ENCODE results near the gene DHRS9.
"Not testable (repeated sequence)": the region's sequence is repeated elsewhere in the genome, so short reads cannot be mapped to it uniquely, and the experiment has no call there.

The DHRS9 gene

DNA sequence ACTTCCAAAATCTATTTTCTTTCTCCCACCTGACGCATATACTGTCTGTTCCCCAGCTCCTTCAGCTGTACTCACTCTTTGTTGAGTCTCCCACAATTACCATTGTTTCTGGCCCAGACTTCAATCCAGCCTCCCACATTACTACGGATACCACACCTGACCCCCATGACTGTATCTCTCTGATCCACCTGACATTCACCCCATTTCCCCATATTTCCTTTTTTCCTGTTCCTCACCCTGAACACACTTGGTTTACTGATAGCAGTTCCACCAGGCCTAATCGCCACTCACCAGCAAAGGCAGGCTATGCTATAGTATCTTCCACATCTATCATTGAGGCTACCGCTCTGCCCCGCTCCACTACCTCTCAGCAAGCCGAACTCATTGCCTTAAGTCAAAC lies 64.9 kb downstream of the DHRS9 start:
- not testable (repeated sequence) for H2AK5ac ChIP-seq (ENCODE audit: low read length, severe bottlenecking); H2BK120ac ChIP-seq (ENCODE audit: low read depth, low read length); H3K4me1 ChIP-seq (ENCODE audit: control insufficient read depth, insufficient read depth, low read depth, low read length); H3K36me3 ChIP-seq (ENCODE audit: control insufficient read depth in 1 of 2, insufficient read depth in 2 of 2, low read depth in 1 of 2, low read length in 2 of 2); H3K23ac ChIP-seq (ENCODE audit: low read length in 2 of 2); DNase-seq; H3K79me1 ChIP-seq (replicated peaks; ENCODE audit: low read length, poor library complexity, severe bottlenecking); H3K9me3 ChIP-seq (ENCODE audit: control insufficient read depth, low read length); H3K4me3 ChIP-seq (ENCODE audit: insufficient read depth in 1 of 2, low read depth in 1 of 2, low read length in 2 of 2); H3K27ac ChIP-seq (ENCODE audit: low read length, poor library complexity, severe bottlenecking); H2AFZ ChIP-seq (ENCODE audit: low read depth, low read length); H3K18ac ChIP-seq (ENCODE audit: low read depth in 1 of 2, low read length in 2 of 2); H3K27me3 ChIP-seq (ENCODE audit: control insufficient read depth in 1 of 2, insufficient read depth in 1 of 2, low read length in 2 of 2); H2BK12ac ChIP-seq (ENCODE audit: low read length in 2 of 2); H3K4me2 ChIP-seq (ENCODE audit: low read length, poor library complexity, severe bottlenecking); H2BK5ac ChIP-seq (ENCODE audit: low read depth, low read length, poor library complexity, severe bottlenecking); H3K4ac ChIP-seq (ENCODE audit: low read depth in 1 of 2, low read length in 2 of 2); H4K8ac ChIP-seq (ENCODE audit: low read length); H2BK15ac ChIP-seq (ENCODE audit: low read depth, poor library complexity, severe bottlenecking); H3K14ac ChIP-seq (ENCODE audit: low read length in 2 of 2); H4K91ac ChIP-seq (ENCODE audit: low read length); H3K9ac ChIP-seq (ENCODE audit: low read length)
- WGBS = 77% methylated on average over 6 of the region's 6 CpGs

GRCh38 chr2:169136428-169136827 lies 67.1 kb downstream of the DHRS9 start:
- not testable (repeated sequence) for H3K9me3 ChIP-seq (ENCODE audit: control insufficient read depth, low read length); H3K4ac ChIP-seq (ENCODE audit: low read depth in 1 of 2, low read length in 2 of 2); H3K14ac ChIP-seq (ENCODE audit: low read length in 2 of 2); H3K79me1 ChIP-seq (replicated peaks; ENCODE audit: low read length, poor library complexity, severe bottlenecking); H2AFZ ChIP-seq (ENCODE audit: low read depth, low read length); H2AK5ac ChIP-seq (ENCODE audit: low read length, severe bottlenecking); H3K9ac ChIP-seq (ENCODE audit: low read length); H3K36me3 ChIP-seq (ENCODE audit: control insufficient read depth in 1 of 2, insufficient read depth in 2 of 2, low read depth in 1 of 2, low read length in 2 of 2); H4K8ac ChIP-seq (ENCODE audit: low read length); H3K27ac ChIP-seq (ENCODE audit: low read length, poor library complexity, severe bottlenecking); H2BK12ac ChIP-seq (ENCODE audit: low read length in 2 of 2); H3K27me3 ChIP-seq (ENCODE audit: control insufficient read depth in 1 of 2, insufficient read depth in 1 of 2, low read length in 2 of 2); DNase-seq; H3K4me2 ChIP-seq (ENCODE audit: low read length, poor library complexity, severe bottlenecking); H4K91ac ChIP-seq (ENCODE audit: low read length); H3K23ac ChIP-seq (ENCODE audit: low read length in 2 of 2); H3K18ac ChIP-seq (ENCODE audit: low read depth in 1 of 2, low read length in 2 of 2); H2BK5ac ChIP-seq (ENCODE audit: low read depth, low read length, poor library complexity, severe bottlenecking); H3K4me1 ChIP-seq (ENCODE audit: control insufficient read depth, insufficient read depth, low read depth, low read length); H2BK15ac ChIP-seq (ENCODE audit: low read depth, poor library complexity, severe bottlenecking); H2BK120ac ChIP-seq (ENCODE audit: low read depth, low read length); H3K4me3 ChIP-seq (ENCODE audit: insufficient read depth in 1 of 2, low read depth in 1 of 2, low read length in 2 of 2)
- 82% methylated on average over 4 of the region's 5 CpGs for WGBS

GRCh38 chr2:169136885-169137534 lies 67.6 kb downstream of the DHRS9 start:
- Histone ChIP-seq H2AK5ac (ENCODE audit: low read length, severe bottlenecking) (no peak overlapping the region), H3K4me2 (ENCODE audit: low read length, poor library complexity, severe bottlenecking) (no peak overlapping the region), H3K27me3 (ENCODE audit: control insufficient read depth in 1 of 2, insufficient read depth in 1 of 2, low read length in 2 of 2) (peaks cover 0 to 8% of the 10 kb centered on the region in 2 experiments), H3K27ac (ENCODE audit: low read length, poor library complexity, severe bottlenecking) (no peak overlapping the region), H3K36me3 (ENCODE audit: control insufficient read depth in 1 of 2, insufficient read depth in 2 of 2, low read depth in 1 of 2, low read length in 2 of 2) (no peaks in the 10 kb centered on the region), H2BK15ac (ENCODE audit: low read depth, poor library complexity, severe bottlenecking) (no peak overlapping the region), H2BK5ac (ENCODE audit: low read depth, low read length, poor library complexity, severe bottlenecking) (no peak overlapping the region), H3K23ac (ENCODE audit: low read length in 2 of 2) (no peak overlapping the region), H3K4me1 (ENCODE audit: control insufficient read depth, insufficient read depth, low read depth, low read length) (no peaks in the 10 kb centered on the region), H4K91ac (ENCODE audit: low read length) (no peak overlapping the region), H3K9ac (ENCODE audit: low read length) (no peak overlapping the region), H3K4me3 (ENCODE audit: insufficient read depth in 1 of 2, low read depth in 1 of 2, low read length in 2 of 2) (no peak overlapping the region), H3K79me1 (replicated peaks; ENCODE audit: low read length, poor library complexity, severe bottlenecking) (no peaks in the 10 kb centered on the region), H4K8ac (ENCODE audit: low read length) (no peak overlapping the region), H2AFZ (ENCODE audit: low read depth, low read length) (no peak overlapping the region), H3K14ac (ENCODE audit: low read length in 2 of 2) (no peak overlapping the region), H3K9me3 (ENCODE audit: control insufficient read depth, low read length) (no peaks in the 10 kb centered on the region), H3K18ac (ENCODE audit: low read depth in 1 of 2, low read length in 2 of 2) (no peak overlapping the region), H3K4ac (ENCODE audit: low read depth in 1 of 2, low read length in 2 of 2) (no peak overlapping the region), H2BK120ac (ENCODE audit: low read depth, low read length) (no peak overlapping the region), H2BK12ac (ENCODE audit: low read length in 2 of 2) (no peak overlapping the region)
- WGBS = 84% methylated on average over 3 of the region's 3 CpGs
- DNase-seq = no peak

- WGBS = 100% methylated on average over 2 of the region's 2 CpGs
These were observed 68.6 kb downstream of the DHRS9 start for GRCh38 chr2:169137924-169138323.

More at GRCh38 chr2:169137924-169138323, 68.6 kb downstream of the DHRS9 start:
- no peak overlapping the region for H3K4me3 ChIP-seq (ENCODE audit: insufficient read depth in 1 of 2, low read depth in 1 of 2, low read length in 2 of 2)
- H3K27me3 ChIP-seq (ENCODE audit: control insufficient read depth in 1 of 2, insufficient read depth in 1 of 2, low read length in 2 of 2) = peaks cover 6 to 8% of the 10 kb centered on the region in 2 experiments
- H3K4ac ChIP-seq (ENCODE audit: low read depth in 1 of 2, low read length in 2 of 2) = no peak overlapping the region
- peaks cover 2% of the 10 kb centered on the region for H3K4me1 ChIP-seq (ENCODE audit: control insufficient read depth, insufficient read depth, low read depth, low read length)
- no peak overlapping the region for H3K27ac ChIP-seq (ENCODE audit: low read length, poor library complexity, severe bottlenecking)
- no peak overlapping the region for H3K14ac ChIP-seq (ENCODE audit: low read length in 2 of 2)
- no peak overlapping the region for H3K4me2 ChIP-seq (ENCODE audit: low read length, poor library complexity, severe bottlenecking)
- no peak overlapping the region for H2BK5ac ChIP-seq (ENCODE audit: low read depth, low read length, poor library complexity, severe bottlenecking)
- H4K91ac ChIP-seq (ENCODE audit: low read length) = no peak overlapping the region
- H3K79me1 ChIP-seq (replicated peaks; ENCODE audit: low read length, poor library complexity, severe bottlenecking) = no peaks in the 10 kb centered on the region
- no peak overlapping the region for H2BK15ac ChIP-seq (ENCODE audit: low read depth, poor library complexity, severe bottlenecking)
- no peak overlapping the region for H3K23ac ChIP-seq (ENCODE audit: low read length in 2 of 2)
- H2BK120ac ChIP-seq (ENCODE audit: low read depth, low read length) = no peak overlapping the region
- no peak overlapping the region for H4K8ac ChIP-seq (ENCODE audit: low read length)
- no peak overlapping the region for H2AFZ ChIP-seq (ENCODE audit: low read depth, low read length)
- DNase-seq = no peak
- no peak overlapping the region for H3K9ac ChIP-seq (ENCODE audit: low read length)
- no peaks in the 10 kb centered on the region for H3K9me3 ChIP-seq (ENCODE audit: control insufficient read depth, low read length)
- H2BK12ac ChIP-seq (ENCODE audit: low read length in 2 of 2) = no peak overlapping the region
- no peaks in the 10 kb centered on the region for H3K36me3 ChIP-seq (ENCODE audit: control insufficient read depth in 1 of 2, insufficient read depth in 2 of 2, low read depth in 1 of 2, low read length in 2 of 2)
- no peak overlapping the region for H3K18ac ChIP-seq (ENCODE audit: low read depth in 1 of 2, low read length in 2 of 2)
- no peak overlapping the region for H2AK5ac ChIP-seq (ENCODE audit: low read length, severe bottlenecking)

Measured in mesenchymal stem cell (in vitro differentiated cells and primary cell).